HepG2 (cell line): ENCODE results near the gene UBAP2L. TPM values are rescaled to one million over a fixed set of nuclear protein-coding genes. Genes with fewer than 3 reads are reported as not detected.

Experiments used
- FOXK1 ChIP-seq: sonication (generic); formaldehyde crosslinking; IDR thresholded peaks from 2 replicates; pipeline ENCODE4 v1.4.0; 2020; ENCODE audit warnings: low read depth, missing genetic modification reagents, borderline replicate concordance
- GMEB2 ChIP-seq: IDR thresholded peaks from 2 replicates; pipeline ENCODE4 v1.6.1; 2016; ENCODE audit warnings: missing biosample characterization, missing genetic modification reagents, low read depth
- HDAC6 ChIP-seq: fragments of 200-600 bp; sonication (generic); IDR thresholded peaks from 2 replicates; pipeline ENCODE4 v1.7.0; 2017; ENCODE audit warnings: mild to moderate bottlenecking, antibody characterized with exemption, low read length, low read depth
- HNF1B ChIP-seq: sonication (generic); formaldehyde crosslinking; IDR thresholded peaks from 2 replicates; pipeline ENCODE4 v1.5.1; 2020; ENCODE audit warnings: mild to moderate bottlenecking, moderate library complexity, missing genetic modification reagents
- MED1 ChIP-seq: sonication (generic); formaldehyde crosslinking; IDR thresholded peaks from 2 replicates; pipeline ENCODE4 v1.4.0; 2020; ENCODE audit warnings: missing genetic modification reagents
- NBN ChIP-seq: fragments of 450-650 bp; conservative IDR thresholded peaks from 2 replicates; pipeline ENCODE4 v1.6.1; 2017
- PRDM10 ChIP-seq: sonication (generic); formaldehyde crosslinking; IDR thresholded peaks from 2 replicates; pipeline ENCODE4 v1.4.0; 2020; ENCODE audit warnings: low read depth, missing genetic modification reagents
- RBFOX2 ChIP-seq: fragments of 200-400 bp; formaldehyde crosslinking; IDR thresholded peaks from 2 replicates; pipeline ENCODE4 v1.6.1; 2017; ENCODE audit warnings: low read depth, mild to moderate bottlenecking, low read length
- RFX3 ChIP-seq: IDR thresholded peaks from 2 replicates; pipeline ENCODE4 v1.6.1; 2016; ENCODE audit warnings: missing biosample characterization, missing genetic modification reagents
- SMARCC2 ChIP-seq: fragments of 450-650 bp; IDR thresholded peaks from 2 replicates; pipeline ENCODE4 v1.6.1; 2017; ENCODE audit warnings: antibody characterized with exemption, mild to moderate bottlenecking
- SMYD3 ChIP-seq: sonication (generic); formaldehyde crosslinking; IDR thresholded peaks from 2 replicates; pipeline ENCODE4 v1.8.1; 2023; ENCODE audit warnings: mild to moderate bottlenecking, missing genetic modification reagents
- SNAI1 ChIP-seq: sonication (generic); formaldehyde crosslinking; IDR thresholded peaks from 2 replicates; pipeline ENCODE4 v1.5.0; 2020; ENCODE audit warnings: mild to moderate bottlenecking, missing genetic modification reagents, borderline replicate concordance
- SOX13 ChIP-seq, 3 experiments: fragments of 450-650 bp in 1 of 3; sonication (generic) in 1 of 3; formaldehyde crosslinking in 1 of 3; IDR thresholded peaks in 2 of 3; conservative IDR thresholded peaks in 1 of 3; 2 replicates each; pipeline versions ENCODE4 v1.5.0 to v1.6.1; 2016 to 2020; ENCODE audit warnings: antibody characterized with exemption in 1 of 3, mild to moderate bottlenecking in 1 of 3, missing compliant biosample characterization in 1 of 3, missing genetic modification reagents in 1 of 3, moderate library complexity in 1 of 3
- SRSF4 ChIP-seq: fragments of 200-400 bp; formaldehyde crosslinking; IDR thresholded peaks from one replicate; pipeline ENCODE4 v1.6.1; 2018; ENCODE audit warnings: mild to moderate bottlenecking, low read depth, low read length, moderate library complexity; ENCODE audit not compliant: poor library complexity, severe bottlenecking
- SRSF9 ChIP-seq: fragments of 200-400 bp; formaldehyde crosslinking; IDR thresholded peaks from 2 replicates; pipeline ENCODE4 v1.6.1; 2018; ENCODE audit warnings: borderline replicate concordance, mild to moderate bottlenecking, low read depth, low read length; ENCODE audit not compliant: insufficient read depth, poor library complexity, severe bottlenecking
- U2AF1 ChIP-seq: fragments of 200-400 bp; formaldehyde crosslinking; optimal IDR thresholded peaks from 2 replicates; pipeline ENCODE3; 2017; ENCODE audit warnings: mild to moderate bottlenecking, low read depth, low read length
- ZNF362 ChIP-seq: sonication (generic); formaldehyde crosslinking; IDR thresholded peaks from 2 replicates; pipeline ENCODE4 v1.4.0; 2020; ENCODE audit warnings: missing genetic modification reagents, mild to moderate bottlenecking, borderline replicate concordance
- ZNF468 ChIP-seq: sonication (generic); formaldehyde crosslinking; IDR thresholded peaks from 2 replicates; pipeline ENCODE4 v1.8.0; 2022; ENCODE audit warnings: mild to moderate bottlenecking, moderate library complexity, missing genetic modification reagents
- ZNF7 ChIP-seq: IDR thresholded peaks from 2 replicates; pipeline ENCODE4 v1.6.1; 2016; ENCODE audit warnings: missing biosample characterization, missing genetic modification reagents
- ZNF747 ChIP-seq: sonication (generic); formaldehyde crosslinking; IDR thresholded peaks from 2 replicates; pipeline ENCODE4 v1.8.1; 2023; ENCODE audit warnings: missing genetic modification reagents, mild to moderate bottlenecking, borderline replicate concordance
- polyA plus RNA-seq, 8 experiments: library from polyadenylated mRNA; depleted of rRNA in 3 of 8; stranded (reverse) in 7 of 8; unstranded in 1 of 8; fragments of >200 nt; fragmentation: Illumina TruSeq in 4 of 8; extraction: Trizol in 4 of 8; gene quantifications; 2 replicates each; pipeline versions ENCODE4 v1.2.1 to v1.2.3, GENCODE V29; 2011 to 2016; ENCODE audit warnings: low read depth in 4 of 8, missing spikeins in 1 of 8, mixed read lengths in 1 of 8; ENCODE audit not compliant: insufficient read depth in 1 of 8
- total RNA-seq, 5 experiments: library from RNA; depleted of rRNA; stranded (reverse); fragments of >200 nt; fragmentation: Illumina TruSeq; extraction: Trizol; gene quantifications; 2 replicates each; pipeline ENCODE4 v1.2.3, GENCODE V29; 2016; ENCODE audit warnings: low read depth in 1 of 5

UBAP2L gene
- total and polyA plus RNA-seq, 2 of the 13 experiments (the other 11 are each of a cell fraction or from before 2014, with no cell fraction given): 74.2 to 159 TPM

GRCh38 chr1:154183046-154183915 lies 37.5 kb upstream of the UBAP2L start (continued):
- TF ChIP-seq GMEB2 (CRISPR knock-in tag) (0 out of 2 replicates have a peak, but pooled peaks have one; percentile 36), FOXK1 (CRISPR knock-in tag) (peak; percentile 87; the same call in 1 of the 2 replicates), SMYD3 (CRISPR knock-in tag) (peak; percentile 22; the same call in 1 of the 2 replicates), SNAI1 (CRISPR knock-in tag) (peak; percentile 84; the same call in 1 of the 2 replicates), PRDM10 (CRISPR knock-in tag) (peak; percentile 95), SRSF4 (no peak), ZNF7 (CRISPR knock-in tag) (no peak; the same call in 1 of the 2 replicates), RBFOX2 (peak; percentile 82), ZNF747 (CRISPR knock-in tag) (peak; percentile 83; the same call in 1 of the 2 replicates), HNF1B (CRISPR knock-in tag) (peak; percentile 95), NBN (no peak), SRSF9 (no peak), ZNF468 (peak; percentile 73; the same call in 1 of the 2 replicates), RFX3 (CRISPR knock-in tag) (peak; percentile 88), MED1 (CRISPR knock-in tag) (peak; percentile 80), U2AF1 (no peak), SMARCC2 (no peak), SOX13 (IDR thresholded peaks at IDR 0.05) (no peak), SOX13 (CRISPR knock-in tag; conservative IDR thresholded peaks at IDR 0.05 in 1 of 2, IDR thresholded peaks at IDR 0.05 in 1 of 2) (peak in 1 of 2 experiments; percentile 49; a peak in 1 of 4 replicates), ZNF362 (CRISPR knock-in tag) (no peak), HDAC6 (no peak)
